Measurements from ENCODE around the gene SARNP.

DNA sequence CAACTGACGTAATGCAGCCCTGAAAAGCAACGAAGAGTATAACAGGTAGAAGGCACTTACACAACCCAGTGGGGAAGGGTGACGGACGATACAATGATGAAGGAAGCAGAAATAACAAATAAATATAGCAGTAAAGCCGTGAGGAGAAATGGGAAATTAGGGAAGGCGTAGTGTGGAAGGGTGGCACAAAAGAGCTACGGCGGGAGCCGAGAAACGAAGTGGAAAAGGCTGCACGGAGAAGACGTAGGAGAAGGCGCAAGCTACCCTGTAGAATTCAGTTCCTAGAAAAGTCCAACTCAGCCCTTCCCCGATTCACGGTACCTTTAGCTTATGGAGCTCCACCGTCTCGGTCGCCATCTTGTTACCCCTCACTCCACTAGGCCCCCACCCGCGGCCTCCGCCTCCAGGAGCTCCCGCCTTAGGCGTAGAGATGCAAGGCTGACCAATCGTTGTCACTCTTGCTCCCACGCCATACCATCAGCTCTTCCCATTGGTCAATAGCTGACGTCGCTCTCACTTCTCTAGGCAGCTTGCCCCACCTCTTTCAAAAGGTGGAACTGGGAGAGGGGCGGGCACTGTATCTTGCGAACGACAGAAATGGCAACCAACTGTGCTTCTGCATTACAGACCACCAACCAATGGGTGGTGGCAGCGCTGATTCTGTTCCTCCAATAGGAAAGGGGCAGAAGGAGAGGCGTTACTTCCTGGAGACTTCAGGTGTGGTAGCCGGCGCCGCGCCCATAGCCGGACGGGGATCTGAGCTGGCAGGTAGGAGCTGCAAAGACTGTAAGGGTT lies at the start of gene SARNP, which contains the start of gene ORMDL2:
- TF ChIP-seq TAF1 (IDR thresholded peaks at IDR 0.05; ENCODE audit: borderline replicate concordance, low read depth, low read length) (peak; percentile 82), SMC3 (IDR thresholded peaks at IDR 0.05; ENCODE audit: low read depth, low read length) (no peak), GABPA (IDR thresholded peaks at IDR 0.05; ENCODE audit: low read depth) (peak; percentile 83), EP300 (IDR thresholded peaks at IDR 0.05; ENCODE audit: borderline replicate concordance in 1 of 2, low read depth in 1 of 2, low read length in 1 of 2) (no peak), FOXJ3 (CRISPR knock-in tag; IDR thresholded peaks at IDR 0.05) (no peak), POLR2AphosphoS5 (IDR thresholded peaks at IDR 0.05; ENCODE audit: low read depth, low read length) (peak; percentile 76), YY1 (IDR thresholded peaks at IDR 0.05; ENCODE audit: low read depth) (peak; percentile 93), CHD2 (IDR thresholded peaks at IDR 0.05; ENCODE audit: low read length, partially characterized antibody) (peak; percentile 81), MEF2A (IDR thresholded peaks at IDR 0.05; ENCODE audit: borderline replicate concordance, low read depth) (no peak)
- TF ChIP-seq, protein P1, sequence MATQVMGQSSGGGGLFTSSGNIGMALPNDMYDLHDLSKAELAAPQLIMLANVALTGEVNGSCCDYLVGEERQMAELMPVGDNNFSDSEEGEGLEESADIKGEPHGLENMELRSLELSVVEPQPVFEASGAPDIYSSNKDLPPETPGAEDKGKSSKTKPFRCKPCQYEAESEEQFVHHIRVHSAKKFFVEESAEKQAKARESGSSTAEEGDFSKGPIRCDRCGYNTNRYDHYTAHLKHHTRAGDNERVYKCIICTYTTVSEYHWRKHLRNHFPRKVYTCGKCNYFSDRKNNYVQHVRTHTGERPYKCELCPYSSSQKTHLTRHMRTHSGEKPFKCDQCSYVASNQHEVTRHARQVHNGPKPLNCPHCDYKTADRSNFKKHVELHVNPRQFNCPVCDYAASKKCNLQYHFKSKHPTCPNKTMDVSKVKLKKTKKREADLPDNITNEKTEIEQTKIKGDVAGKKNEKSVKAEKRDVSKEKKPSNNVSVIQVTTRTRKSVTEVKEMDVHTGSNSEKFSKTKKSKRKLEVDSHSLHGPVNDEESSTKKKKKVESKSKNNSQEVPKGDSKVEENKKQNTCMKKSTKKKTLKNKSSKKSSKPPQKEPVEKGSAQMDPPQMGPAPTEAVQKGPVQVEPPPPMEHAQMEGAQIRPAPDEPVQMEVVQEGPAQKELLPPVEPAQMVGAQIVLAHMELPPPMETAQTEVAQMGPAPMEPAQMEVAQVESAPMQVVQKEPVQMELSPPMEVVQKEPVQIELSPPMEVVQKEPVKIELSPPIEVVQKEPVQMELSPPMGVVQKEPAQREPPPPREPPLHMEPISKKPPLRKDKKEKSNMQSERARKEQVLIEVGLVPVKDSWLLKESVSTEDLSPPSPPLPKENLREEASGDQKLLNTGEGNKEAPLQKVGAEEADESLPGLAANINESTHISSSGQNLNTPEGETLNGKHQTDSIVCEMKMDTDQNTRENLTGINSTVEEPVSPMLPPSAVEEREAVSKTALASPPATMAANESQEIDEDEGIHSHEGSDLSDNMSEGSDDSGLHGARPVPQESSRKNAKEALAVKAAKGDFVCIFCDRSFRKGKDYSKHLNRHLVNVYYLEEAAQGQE (IDR thresholded peaks at IDR 0.05; ENCODE audit: low read depth, low read length): no peak
- TF ChIP-seq, protein P2, sequence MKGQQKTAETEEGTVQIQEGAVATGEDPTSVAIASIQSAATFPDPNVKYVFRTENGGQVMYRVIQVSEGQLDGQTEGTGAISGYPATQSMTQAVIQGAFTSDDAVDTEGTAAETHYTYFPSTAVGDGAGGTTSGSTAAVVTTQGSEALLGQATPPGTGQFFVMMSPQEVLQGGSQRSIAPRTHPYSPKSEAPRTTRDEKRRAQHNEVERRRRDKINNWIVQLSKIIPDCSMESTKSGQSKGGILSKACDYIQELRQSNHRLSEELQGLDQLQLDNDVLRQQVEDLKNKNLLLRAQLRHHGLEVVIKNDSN (IDR thresholded peaks at IDR 0.05; ENCODE audit: borderline replicate concordance, low read depth): no peak
- TF ChIP-seq, protein P3, sequence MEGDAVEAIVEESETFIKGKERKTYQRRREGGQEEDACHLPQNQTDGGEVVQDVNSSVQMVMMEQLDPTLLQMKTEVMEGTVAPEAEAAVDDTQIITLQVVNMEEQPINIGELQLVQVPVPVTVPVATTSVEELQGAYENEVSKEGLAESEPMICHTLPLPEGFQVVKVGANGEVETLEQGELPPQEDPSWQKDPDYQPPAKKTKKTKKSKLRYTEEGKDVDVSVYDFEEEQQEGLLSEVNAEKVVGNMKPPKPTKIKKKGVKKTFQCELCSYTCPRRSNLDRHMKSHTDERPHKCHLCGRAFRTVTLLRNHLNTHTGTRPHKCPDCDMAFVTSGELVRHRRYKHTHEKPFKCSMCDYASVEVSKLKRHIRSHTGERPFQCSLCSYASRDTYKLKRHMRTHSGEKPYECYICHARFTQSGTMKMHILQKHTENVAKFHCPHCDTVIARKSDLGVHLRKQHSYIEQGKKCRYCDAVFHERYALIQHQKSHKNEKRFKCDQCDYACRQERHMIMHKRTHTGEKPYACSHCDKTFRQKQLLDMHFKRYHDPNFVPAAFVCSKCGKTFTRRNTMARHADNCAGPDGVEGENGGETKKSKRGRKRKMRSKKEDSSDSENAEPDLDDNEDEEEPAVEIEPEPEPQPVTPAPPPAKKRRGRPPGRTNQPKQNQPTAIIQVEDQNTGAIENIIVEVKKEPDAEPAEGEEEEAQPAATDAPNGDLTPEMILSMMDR (IDR thresholded peaks at IDR 0.05): no peak
- TF ChIP-seq, protein P4, sequence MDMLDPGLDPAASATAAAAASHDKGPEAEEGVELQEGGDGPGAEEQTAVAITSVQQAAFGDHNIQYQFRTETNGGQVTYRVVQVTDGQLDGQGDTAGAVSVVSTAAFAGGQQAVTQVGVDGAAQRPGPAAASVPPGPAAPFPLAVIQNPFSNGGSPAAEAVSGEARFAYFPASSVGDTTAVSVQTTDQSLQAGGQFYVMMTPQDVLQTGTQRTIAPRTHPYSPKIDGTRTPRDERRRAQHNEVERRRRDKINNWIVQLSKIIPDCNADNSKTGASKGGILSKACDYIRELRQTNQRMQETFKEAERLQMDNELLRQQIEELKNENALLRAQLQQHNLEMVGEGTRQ (IDR thresholded peaks at IDR 0.05; ENCODE audit: borderline replicate concordance, low read depth, low read length): no peak
- TF ChIP-seq, protein P5, sequence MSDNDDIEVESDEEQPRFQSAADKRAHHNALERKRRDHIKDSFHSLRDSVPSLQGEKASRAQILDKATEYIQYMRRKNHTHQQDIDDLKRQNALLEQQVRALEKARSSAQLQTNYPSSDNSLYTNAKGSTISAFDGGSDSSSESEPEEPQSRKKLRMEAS (IDR thresholded peaks at IDR 0.05; ENCODE audit: low read depth): peak; percentile 58

Measured in SK-N-SH (cell line).